MM.1S (cell line): Measurements from ENCODE around the gene ALKBH5.

Experiments used
- DNase-seq: peaks from one replicate; pipeline ENCODE4 v3.0.0-alpha.2; 2015
- H2AFZ ChIP-seq: fragments of 300-600 bp; sonication (generic); 2 replicates; pipeline ENCODE4 v1.6.0; 2016; ENCODE audit warnings: antibody characterized with exemption, low read length
- H3F3A ChIP-seq: fragments of 300-600 bp; sonication (generic); 2 replicates; pipeline ENCODE4 v1.6.1; 2016; ENCODE audit warnings: mild to moderate bottlenecking, antibody characterized with exemption, low read length, moderate library complexity, mixed read lengths; ENCODE audit not compliant: insufficient read depth
- H3K27ac ChIP-seq: fragments of 300-600 bp; sonication (generic); 2 replicates; pipeline ENCODE4 v1.5.1; 2016; ENCODE audit warnings: mild to moderate bottlenecking, low read length
- H3K27me3 ChIP-seq: fragments of 300-600 bp; sonication (generic); replicated peaks from 2 replicates; pipeline ENCODE4 v1.6.0; 2016; ENCODE audit warnings: low read length; ENCODE audit not compliant: insufficient read depth
- H3K36me3 ChIP-seq: fragments of 300-600 bp; sonication (generic); replicated peaks from 2 replicates; pipeline ENCODE4 v1.6.1; 2016; ENCODE audit warnings: mild to moderate bottlenecking, low read length, mixed read lengths; ENCODE audit not compliant: insufficient read depth
- H3K4me1 ChIP-seq: fragments of 300-600 bp; sonication (generic); 2 replicates; pipeline ENCODE4 v1.6.1; 2016; ENCODE audit warnings: low read length, mixed read lengths
- H3K4me2 ChIP-seq: fragments of 300-600 bp; sonication (generic); 2 replicates; pipeline ENCODE4 v1.6.0; 2016; ENCODE audit warnings: low read depth, low read length
- H3K4me3 ChIP-seq: fragments of 300-600 bp; sonication (generic); 2 replicates; pipeline ENCODE4 v1.5.1; 2016; ENCODE audit warnings: low read length, mixed read lengths
- H3K79me2 ChIP-seq: fragments of 300-600 bp; sonication (generic); 2 replicates; pipeline ENCODE4 v1.6.1; 2016; ENCODE audit warnings: mixed run types, low read length, mixed read lengths
- H3K9ac ChIP-seq: fragments of 300-600 bp; sonication (generic); 2 replicates; pipeline ENCODE4 v1.6.1; 2016; ENCODE audit warnings: low read length, mixed read lengths
- H3K9me2 ChIP-seq: fragments of 300-600 bp; sonication (generic); replicated peaks from 2 replicates; pipeline ENCODE4 v1.6.1; 2016; ENCODE audit warnings: mild to moderate bottlenecking, low read length, mixed read lengths; ENCODE audit not compliant: insufficient read depth
- H3K9me3 ChIP-seq: fragments of 300-600 bp; sonication (generic); replicated peaks from 2 replicates; pipeline ENCODE4 v1.6.1; 2016; ENCODE audit warnings: mild to moderate bottlenecking, low read length, mixed read lengths; ENCODE audit not compliant: insufficient read depth
- H4K20me1 ChIP-seq: fragments of 300-600 bp; sonication (generic); 2 replicates; pipeline ENCODE4 v1.6.1; 2016; ENCODE audit warnings: mild to moderate bottlenecking, low read length, moderate library complexity, mixed read lengths; ENCODE audit not compliant: insufficient read depth
- CTCF ChIP-seq: fragments of 300-600 bp; sonication (generic); IDR thresholded peaks from 2 replicates; pipeline ENCODE4 v1.5.1; 2016; ENCODE audit warnings: antibody characterized with exemption, low read length, mixed read lengths
- EZH2 ChIP-seq: fragments of 300-600 bp; sonication (generic); optimal IDR thresholded peaks from 2 replicates; pipeline ENCODE3; 2017; ENCODE audit warnings: low read depth, mild to moderate bottlenecking, antibody characterized with exemption, low read length, mixed read lengths
- EZH2phosphoT487 ChIP-seq: fragments of 300-600 bp; sonication (generic); IDR thresholded peaks from 2 replicates; pipeline ENCODE4 v1.6.1; 2018; ENCODE audit warnings: antibody characterized with exemption, low read length

Gene ALKBH5

GRCh38 chr17:18251204-18251603 lies 67.6 kb downstream of the ALKBH5 start:
- H3K9me2 ChIP-seq = no peaks in the 10 kb centered on the region
- no peaks in the 10 kb centered on the region; the same call in 1 of the 2 replicates for H3K36me3 ChIP-seq
- no peak overlapping the region for H2AFZ ChIP-seq
- TF ChIP-seq EZH2 (no peak), CTCF (no peak), EZH2phosphoT487 (no peak)
- peaks cover 7% of the 10 kb centered on the region for H4K20me1 ChIP-seq
- no peaks in the 10 kb centered on the region for H3K4me1 ChIP-seq
- H3K9me3 ChIP-seq = no peaks in the 10 kb centered on the region
- DNase-seq = no peak
- no peak overlapping the region for H3K4me2 ChIP-seq
- no peak overlapping the region for H3K27ac ChIP-seq
- H3K4me3 ChIP-seq = no peak overlapping the region
- no peaks in the 10 kb centered on the region for H3F3A ChIP-seq
- H3K79me2 ChIP-seq = peaks cover 11% of the 10 kb centered on the region
- H3K9ac ChIP-seq = no peak overlapping the region
- H3K27me3 ChIP-seq = no peaks in the 10 kb centered on the region

DNA sequence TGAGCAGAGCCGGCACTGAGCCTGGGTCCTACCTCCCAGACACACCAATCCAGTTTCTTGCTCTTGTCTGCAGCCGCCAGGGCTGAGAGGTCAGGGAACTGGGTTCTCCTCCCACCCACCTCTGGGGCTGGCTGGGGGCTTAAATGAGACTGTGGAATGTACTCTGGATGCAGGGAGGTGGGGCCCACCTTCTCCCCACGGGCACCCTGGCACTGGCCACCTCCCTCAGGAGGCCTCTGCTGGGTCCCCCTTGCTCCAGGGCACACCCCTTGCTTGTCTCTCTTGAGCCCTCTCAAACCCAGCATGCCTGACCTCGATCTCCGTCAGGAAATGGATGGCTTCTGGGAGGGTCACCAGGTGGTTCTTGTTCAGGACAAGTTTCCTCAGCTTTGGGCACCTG lies 68.5 kb downstream of the ALKBH5 start:
- peaks cover 16% of the 10 kb centered on the region for H4K20me1 ChIP-seq

DNA sequence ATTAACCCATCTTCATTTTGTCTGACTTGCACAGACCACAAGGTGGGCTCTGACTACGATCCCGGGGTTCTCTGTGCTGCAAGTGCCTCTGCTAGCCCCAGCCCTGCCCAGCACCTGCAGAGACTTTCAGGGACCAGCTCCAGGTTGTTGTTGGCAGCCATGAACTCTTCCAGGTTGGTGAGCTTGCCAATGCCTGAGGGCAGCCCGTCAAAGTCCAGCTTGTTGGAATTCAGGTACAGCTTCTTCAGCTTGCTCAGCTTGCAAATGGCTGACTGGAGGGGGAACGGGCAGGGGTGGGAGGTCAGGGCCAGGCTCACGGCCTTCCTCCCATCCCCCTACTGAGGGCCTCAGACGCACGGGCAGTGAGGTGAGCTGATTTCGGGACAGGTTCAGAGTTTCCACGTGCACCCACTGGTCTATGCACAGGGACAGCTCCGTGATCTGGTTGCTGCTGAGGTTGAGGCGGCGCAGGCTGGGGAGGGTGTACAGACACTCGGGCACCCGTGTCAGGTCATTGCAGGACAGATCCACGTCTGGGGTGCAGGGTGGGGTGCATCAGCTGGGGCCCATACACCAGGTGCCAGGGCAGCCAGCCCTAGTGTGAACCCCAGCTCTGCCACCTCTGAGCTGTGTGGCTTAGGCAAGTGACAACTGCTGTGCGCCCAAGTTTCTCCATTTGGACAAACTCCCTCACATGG lies 69.7 kb downstream of the ALKBH5 start:
- Histone ChIP-seq H3K4me3 (no peak overlapping the region), H3K4me1 (peaks cover 12% of the 10 kb centered on the region), H3K36me3 (no peaks in the 10 kb centered on the region), H3F3A (peaks cover 11% of the 10 kb centered on the region), H4K20me1 (peaks cover 16% of the 10 kb centered on the region), H3K4me2 (no peak overlapping the region), H2AFZ (no peak overlapping the region), H3K27me3 (no peaks in the 10 kb centered on the region), H3K27ac (no peak overlapping the region), H3K9me2 (no peaks in the 10 kb centered on the region), H3K9ac (no peak overlapping the region), H3K79me2 (peaks cover 30% of the 10 kb centered on the region), H3K9me3 (no peaks in the 10 kb centered on the region)
- TF ChIP-seq EZH2phosphoT487 = no peak
- no peak for TF ChIP-seq EZH2
- TF ChIP-seq CTCF = no peak
- no peak for DNase-seq

More for the DNA sequence above, 68.5 kb downstream of the ALKBH5 start:
- Histone ChIP-seq H2AFZ (no peak overlapping the region), H3K4me2 (no peak overlapping the region), H3K4me1 (peaks cover 9% of the 10 kb centered on the region), H3K9me3 (no peaks in the 10 kb centered on the region), H3K27me3 (no peaks in the 10 kb centered on the region), H3K9me2 (no peaks in the 10 kb centered on the region), H3K36me3 (no peaks in the 10 kb centered on the region), H3K79me2 (peaks cover 20% of the 10 kb centered on the region), H3K9ac (no peak overlapping the region), H3K27ac (no peak overlapping the region), H3K4me3 (no peak overlapping the region), H3F3A (no peaks in the 10 kb centered on the region)
- TF ChIP-seq CTCF (no peak), EZH2 (no peak), EZH2phosphoT487 (no peak)
- no peak for DNase-seq
